Left kidney (tissue), 1 donor: ENCODE data around the gene AMBP. TPM values are rescaled to one million over a fixed set of nuclear protein-coding genes. Genes with fewer than 3 reads are reported as not detected.

Experiments
- polyA plus RNA-seq: library from polyadenylated mRNA; unstranded; fragments of 120-200 nt; gene quantifications from one replicate; pipeline ENCODE4 v1.2.1, GENCODE V29; 2013; ENCODE audit not compliant: insufficient read length

The AMBP gene
- polyA plus RNA-seq, 1 donor: 1.9 TPM

Other genes starting within 250 kb of the AMBP start
- gene ZNF618, start 202.0 kb downstream of the AMBP start, polyA plus RNA-seq: 47.9 TPM
- 170 TPM for gene KIF12, start 21.0 kb upstream of the AMBP start, polyA plus RNA-seq
- 45.2 TPM for gene COL27A1, start 77.2 kb upstream of the AMBP start, polyA plus RNA-seq
- gene ORM1, start 244.8 kb upstream of the AMBP start, polyA plus RNA-seq: 0.22 TPM